GM12891 (cell line): ENCODE measurements around the gene YIF1A. TPM values are rescaled to one million over a fixed set of nuclear protein-coding genes. Genes with fewer than 3 reads are reported as not detected.

ENCODE experiments used
- DNase-seq: peaks from one replicate; pipeline ENCODE4 v3.0.0; 2011; ENCODE audit warnings: low spot score; ENCODE audit not compliant: insufficient read length
- FAIRE-seq: peaks from 2 replicates; lab custom pipeline; 2011; peaks lifted over from hg19 to GRCh38; lab: Jason Lieb, UNC
- PAX5 ChIP-seq: IDR thresholded peaks from 2 replicates; pipeline ENCODE4 v1.6.1; 2011; ENCODE audit warnings: low read length, moderate library complexity, mild to moderate bottlenecking; ENCODE audit not compliant: insufficient read depth, severe bottlenecking
- POLR2A ChIP-seq: IDR thresholded peaks from 2 replicates; pipeline ENCODE4 v1.6.1; 2011; ENCODE audit warnings: low read depth, low read length, control low read depth
- POLR2AphosphoS5 ChIP-seq: IDR thresholded peaks from 2 replicates; pipeline ENCODE4 v1.6.1; 2011; ENCODE audit warnings: low read depth, low read length, control low read depth
- POU2F2 ChIP-seq: IDR thresholded peaks from 2 replicates; pipeline ENCODE4 v1.6.1; 2011; ENCODE audit warnings: low read depth, mild to moderate bottlenecking, control low read depth, low read length, moderate library complexity
- SPI1 ChIP-seq: IDR thresholded peaks from 2 replicates; pipeline ENCODE4 v1.6.1; 2011; ENCODE audit warnings: low read depth, low read length, control low read depth
- TAF1 ChIP-seq: IDR thresholded peaks from 2 replicates; pipeline ENCODE4 v1.6.1; 2011; ENCODE audit warnings: low read depth, low read length, control low read depth
- polyA plus RNA-seq: library from polyadenylated mRNA; unstranded; fragments of >200 nt; gene quantifications from one replicate; pipeline ENCODE4 v1.2.1, GENCODE V29; 2012; ENCODE audit warnings: low read depth, missing spikeins, inconsistent platforms; ENCODE audit not compliant: missing spikeins

YIF1A gene
- 58.0 TPM for polyA plus RNA-seq

- TF ChIP-seq TAF1, result no peak
- no peak; the same call in 1 of the 2 replicates for TF ChIP-seq POU2F2
- TF ChIP-seq POLR2AphosphoS5, result peak; percentile 75
- peak; percentile 80 for TF ChIP-seq POLR2A
- FAIRE-seq, result peak; percentile 100
Observed at GRCh38 chr11:66288671-66289547, at the start of gene YIF1A. Gene YIF1A (minus strand): TSS chr11:66289143. CDS start chr11:66288985, 158 bp downstream.

GRCh38 chr11:66337103-66337899 is 48.4 kb upstream of the YIF1A start:
- TF ChIP-seq SPI1 (no peak), PAX5 (no peak), POLR2AphosphoS5 (no peak), TAF1 (no peak), POLR2A (no peak), POU2F2 (no peak)
- DNase-seq (no peak), FAIRE-seq (no peak)

More at GRCh38 chr11:66288671-66289547, at the start of gene YIF1A:
- peak; percentile 100 for DNase-seq

- no peak for TF ChIP-seq PAX5
- TF ChIP-seq TAF1, result no peak
- no peak for TF ChIP-seq POLR2A
- TF ChIP-seq POU2F2, result peak; percentile 66
- no peak for TF ChIP-seq SPI1
- peak; percentile 98 for FAIRE-seq
- DNase-seq, result peak; percentile 90
Observed at GRCh38 chr11:66336234-66337102, 47.5 kb upstream of the YIF1A start, which contains the start of gene RIN1. Gene RIN1 (minus strand): TSS chr11:66336434. CDS start chr11:66336402, 32 bp downstream.

GRCh38 chr11:66335531-66336233 is 46.7 kb upstream of the YIF1A start:
- DNase-seq (no peak), FAIRE-seq (peak; percentile 77)
- TF ChIP-seq PAX5 (no peak), SPI1 (no peak), POLR2AphosphoS5 (no peak), POLR2A (no peak), TAF1 (no peak), POU2F2 (no peak)

GRCh38 chr11:66334605-66335442 is 45.9 kb upstream of the YIF1A start:
- no peak for DNase-seq
- TF ChIP-seq POLR2A (no peak), POU2F2 (no peak), TAF1 (no peak), SPI1 (no peak), POLR2AphosphoS5 (no peak), PAX5 (no peak)
- FAIRE-seq, result no peak

- TF ChIP-seq SPI1 (no peak), TAF1 (no peak), POU2F2 (no peak), POLR2AphosphoS5 (no peak), PAX5 (no peak), POLR2A (no peak)
- FAIRE-seq (no peak), DNase-seq (no peak)
Observed at GRCh38 chr11:66333896-66334604, 45.1 kb upstream of the YIF1A start.

GRCh38 chr11:66333220-66333877 is 44.4 kb upstream of the YIF1A start:
- DNase-seq, result no peak
- no peak for FAIRE-seq
- no peak for TF ChIP-seq TAF1
- TF ChIP-seq SPI1, result no peak
- TF ChIP-seq PAX5, result no peak
- no peak for TF ChIP-seq POLR2A
- TF ChIP-seq POLR2AphosphoS5, result no peak
- TF ChIP-seq POU2F2, result no peak
